ENCODE measurements around the gene NLGN2. TPM values are rescaled to one million over a fixed set of nuclear protein-coding genes. Genes with fewer than 3 reads are reported as not detected.

Gene NLGN2
- total RNA-seq, 2 donors from 2014 or later: 4.5 to 21.7 TPM

DNA sequence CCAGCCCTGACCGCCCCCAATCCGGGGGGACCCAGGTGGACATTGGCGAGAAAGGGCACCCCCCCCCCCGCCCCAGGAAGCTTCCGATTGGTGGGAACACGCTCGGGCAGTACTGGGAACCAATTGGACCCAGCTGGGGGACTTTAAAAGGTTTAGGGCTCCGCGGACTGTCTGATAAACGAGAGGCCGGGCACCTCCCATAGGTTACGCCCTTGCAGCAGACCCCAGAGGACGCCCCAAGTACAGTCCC, 4.0 kb upstream of the NLGN2 start:
- peak overlapping the region; percentile 92 for H3K27ac Mint-ChIP-seq
- no peaks in the 10 kb centered on the region for H3K9me3 Mint-ChIP-seq
- H3K4me3 Mint-ChIP-seq: peak overlapping the region; percentile 86
- no peaks in the 10 kb centered on the region for H3K36me3 Mint-ChIP-seq (ENCODE audit: low read depth)
- ATAC-seq (replicated peaks): peak; percentile 29
- peaks cover 4% of the 10 kb centered on the region for H3K27me3 Mint-ChIP-seq
- peaks cover 13% of the 10 kb centered on the region for H3K4me1 Mint-ChIP-seq

DNA sequence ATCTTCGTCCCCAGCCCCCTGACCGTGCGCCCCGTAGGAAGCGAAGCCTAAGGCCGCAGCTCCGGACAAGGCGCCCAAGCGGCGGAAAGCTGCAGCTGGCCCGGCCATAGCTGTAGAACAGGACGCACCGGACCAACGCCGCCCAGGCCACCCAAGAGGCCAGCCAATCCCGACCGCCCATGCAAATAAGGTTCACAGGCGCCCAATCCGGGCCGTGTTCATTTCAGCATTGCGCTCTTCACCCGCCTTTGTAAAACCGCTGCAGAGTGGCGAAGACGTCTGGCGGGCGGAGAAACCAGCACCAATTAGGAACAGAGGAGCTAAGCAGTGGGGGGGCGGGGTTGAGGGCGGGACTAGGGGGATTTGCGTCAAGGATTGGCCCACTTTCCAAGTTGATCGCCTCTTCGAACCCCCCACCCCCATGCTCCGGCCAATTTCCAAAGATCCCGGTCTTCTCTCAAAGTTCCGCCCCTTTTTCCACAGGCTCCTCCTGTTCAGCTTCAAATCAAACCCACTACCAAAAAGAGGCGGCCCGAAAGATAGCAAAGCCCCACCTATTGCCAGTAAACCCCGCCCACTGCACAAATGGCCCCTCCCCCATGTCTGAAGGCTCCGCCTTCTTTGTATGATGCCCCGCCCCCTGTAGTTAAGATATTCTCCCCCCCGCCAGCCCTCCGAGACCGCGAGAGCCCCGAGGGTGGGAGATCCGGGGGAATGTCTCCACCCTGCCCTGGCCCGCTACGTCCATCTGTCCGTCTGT, 3.5 kb upstream of the NLGN2 start, which contains the start of gene TMEM256:
Gene TMEM256 (minus strand): TSS at position 121 of the 760 bp plus-strand sequence. CDS start 13 bp downstream, at position 108.
- Mint-ChIP-seq H3K27ac (peak within 1 kb of the TSS; percentile 92), H3K27me3 (peaks cover 4% of the 10 kb centered on the region), H3K36me3 (ENCODE audit: low read depth) (no peaks in the 10 kb centered on the region), H3K9me3 (no peaks in the 10 kb centered on the region), H3K4me3 (peak within 1 kb of the TSS; percentile 86), H3K4me1 (peaks cover 13% of the 10 kb centered on the region)
- ATAC-seq (replicated peaks): peak; percentile 94

DNA sequence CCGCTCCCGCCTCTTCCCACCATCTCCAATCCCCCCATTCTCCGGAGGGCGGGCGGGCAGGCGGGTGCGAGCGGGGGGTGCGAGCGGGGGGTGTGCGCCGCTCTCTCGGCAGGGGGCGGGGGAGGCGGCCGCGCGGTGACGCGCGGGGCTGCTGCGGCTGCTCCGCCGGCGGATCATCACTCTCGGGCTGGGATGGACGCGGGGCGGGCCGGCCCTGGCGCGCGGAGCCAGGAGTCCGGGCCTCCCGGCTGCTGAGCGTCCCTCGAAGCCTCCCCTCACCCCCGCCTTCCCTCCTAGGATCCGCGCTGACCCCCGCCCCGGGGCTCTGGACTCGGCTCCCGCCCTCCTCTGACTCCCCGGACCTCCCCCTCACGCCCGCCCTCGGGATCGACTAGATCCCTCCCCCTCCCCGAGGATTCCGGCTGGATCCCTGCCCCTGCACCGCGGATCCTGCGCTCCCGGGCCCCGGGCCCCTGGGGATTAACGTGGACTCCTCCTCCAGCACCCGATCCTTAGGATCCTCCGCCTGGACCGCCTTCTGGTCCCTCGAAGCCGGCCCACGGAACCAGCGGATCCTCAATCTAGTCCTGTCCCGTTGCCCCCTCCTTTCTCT, 2.8 kb upstream of the NLGN2 start:
- Mint-ChIP-seq H3K36me3 (ENCODE audit: low read depth) (no peaks in the 10 kb centered on the region), H3K4me3 (peak overlapping the region; percentile 86), H3K4me1 (peaks cover 20% of the 10 kb centered on the region), H3K27ac (peak overlapping the region; percentile 92), H3K27me3 (peaks cover 4% of the 10 kb centered on the region), H3K9me3 (no peaks in the 10 kb centered on the region)
- ATAC-seq (replicated peaks): peak; percentile 50

DNA sequence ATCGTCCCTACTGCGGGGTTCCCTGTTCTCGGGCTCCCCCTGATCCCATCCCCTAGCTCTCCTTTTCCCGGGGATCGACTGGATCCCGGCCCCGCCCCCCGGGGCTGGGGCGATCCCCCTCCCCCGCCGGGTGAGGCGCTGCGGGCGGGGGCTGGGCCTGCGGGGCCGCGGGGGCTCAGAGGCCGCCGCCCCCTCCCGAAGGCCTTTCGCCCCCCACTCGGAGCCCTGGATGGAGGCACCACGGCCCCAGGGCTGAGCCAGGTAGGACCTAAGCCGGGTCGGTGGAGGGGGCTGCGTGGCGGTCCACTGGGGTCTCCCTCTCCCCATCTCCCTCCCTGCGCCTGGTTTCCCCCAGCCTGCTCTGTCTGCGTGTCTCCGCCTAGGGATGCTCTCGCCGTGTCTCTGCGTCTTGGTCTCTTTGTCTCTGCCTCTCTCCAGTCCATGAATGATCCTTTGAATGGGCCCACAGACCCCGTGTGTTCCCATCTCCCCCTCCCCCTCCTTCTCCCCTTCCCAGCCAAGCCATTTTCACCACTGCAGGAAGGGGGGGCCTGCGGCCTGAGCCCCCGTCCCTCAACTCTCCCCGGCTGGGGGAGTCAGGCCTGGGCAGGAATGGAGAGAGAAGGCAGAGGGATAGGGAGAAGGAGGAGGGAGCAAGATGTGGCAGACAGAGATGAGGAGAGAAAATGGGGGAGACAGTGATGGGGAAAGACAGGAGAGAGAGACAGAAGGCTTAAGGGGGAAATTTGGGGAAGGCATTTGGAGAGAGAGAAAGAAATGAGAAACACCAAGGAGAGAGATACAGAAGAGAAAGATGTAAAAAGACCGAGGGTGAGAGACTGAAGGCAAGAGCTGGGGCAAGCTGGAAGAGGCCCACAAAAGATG, 2.1 kb upstream of the NLGN2 start:
- no peaks in the 10 kb centered on the region for H3K9me3 Mint-ChIP-seq
- H3K4me3 Mint-ChIP-seq: peak overlapping the region; percentile 86
- ATAC-seq (replicated peaks): no peak
- H3K4me1 Mint-ChIP-seq: peaks cover 23% of the 10 kb centered on the region
- H3K36me3 Mint-ChIP-seq (ENCODE audit: low read depth): no peaks in the 10 kb centered on the region
- peak overlapping the region; percentile 56 for H3K27ac Mint-ChIP-seq
- H3K27me3 Mint-ChIP-seq: peaks cover 4% of the 10 kb centered on the region

DNA sequence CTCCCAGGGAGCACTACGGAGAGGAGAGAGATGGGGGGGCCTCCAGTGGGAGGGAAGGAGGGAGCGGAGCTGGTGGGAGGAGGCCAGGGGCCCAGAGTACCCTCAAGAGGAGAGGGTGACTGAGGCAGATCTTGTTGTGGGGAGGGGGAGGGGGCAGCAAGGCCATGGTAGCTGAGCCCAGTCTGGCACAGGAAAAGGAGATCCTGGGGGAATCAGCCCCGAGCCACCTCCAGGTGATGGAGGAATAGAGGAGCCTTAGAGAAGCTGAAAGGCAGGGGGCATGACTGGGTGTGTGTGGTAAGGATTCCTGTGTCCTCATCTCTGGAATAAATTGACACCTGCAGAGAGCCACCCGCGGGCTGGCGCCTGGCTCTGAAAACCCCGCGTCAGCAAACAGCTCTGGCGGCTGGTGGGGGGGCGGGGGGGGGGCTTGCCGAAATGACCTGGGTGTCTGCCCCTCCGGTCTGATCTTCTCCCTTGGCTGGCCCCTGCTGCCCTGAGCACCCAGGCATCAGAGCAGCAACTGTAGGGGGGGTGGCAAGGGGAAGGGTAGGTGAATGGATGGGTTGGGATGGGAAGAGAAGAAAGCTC, 1.3 kb upstream of the NLGN2 start:
- no peaks in the 10 kb centered on the region for H3K9me3 Mint-ChIP-seq
- ATAC-seq (replicated peaks): no peak
- peaks cover 23% of the 10 kb centered on the region for H3K4me1 Mint-ChIP-seq
- H3K36me3 Mint-ChIP-seq (ENCODE audit: low read depth): no peaks in the 10 kb centered on the region
- H3K27ac Mint-ChIP-seq: peak overlapping the region; percentile 51
- H3K27me3 Mint-ChIP-seq: peaks cover 4% of the 10 kb centered on the region
- peak overlapping the region; percentile 86 for H3K4me3 Mint-ChIP-seq

DNA sequence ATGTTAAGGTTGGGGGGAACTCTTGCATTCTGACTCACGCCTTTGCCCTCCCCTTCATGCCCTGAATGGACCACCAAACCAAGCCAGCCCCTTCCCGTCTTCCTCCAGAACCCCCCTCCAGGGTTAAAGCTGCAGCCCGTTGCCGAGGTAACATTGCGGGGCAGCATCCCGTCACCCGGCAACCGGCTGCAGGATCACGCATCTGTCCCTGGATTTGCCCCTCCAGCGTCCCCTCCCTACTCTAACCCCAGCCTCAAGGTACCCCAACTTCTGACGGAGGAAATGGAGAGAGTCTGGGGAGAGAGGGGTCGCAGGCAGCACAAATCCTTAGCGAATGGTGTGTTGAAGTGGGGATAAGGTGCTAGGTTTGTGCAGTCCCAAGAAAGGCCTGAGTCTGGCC, 563 bp upstream of the NLGN2 start:
- H3K4me3 Mint-ChIP-seq: peak overlapping the region; percentile 37
- no peak for ATAC-seq (replicated peaks)
- peaks cover 4% of the 10 kb centered on the region for H3K27me3 Mint-ChIP-seq
- H3K9me3 Mint-ChIP-seq: no peaks in the 10 kb centered on the region
- H3K36me3 Mint-ChIP-seq (ENCODE audit: low read depth): no peaks in the 10 kb centered on the region
- H3K4me1 Mint-ChIP-seq: peaks cover 18% of the 10 kb centered on the region
- H3K27ac Mint-ChIP-seq: no peak overlapping the region

DNA sequence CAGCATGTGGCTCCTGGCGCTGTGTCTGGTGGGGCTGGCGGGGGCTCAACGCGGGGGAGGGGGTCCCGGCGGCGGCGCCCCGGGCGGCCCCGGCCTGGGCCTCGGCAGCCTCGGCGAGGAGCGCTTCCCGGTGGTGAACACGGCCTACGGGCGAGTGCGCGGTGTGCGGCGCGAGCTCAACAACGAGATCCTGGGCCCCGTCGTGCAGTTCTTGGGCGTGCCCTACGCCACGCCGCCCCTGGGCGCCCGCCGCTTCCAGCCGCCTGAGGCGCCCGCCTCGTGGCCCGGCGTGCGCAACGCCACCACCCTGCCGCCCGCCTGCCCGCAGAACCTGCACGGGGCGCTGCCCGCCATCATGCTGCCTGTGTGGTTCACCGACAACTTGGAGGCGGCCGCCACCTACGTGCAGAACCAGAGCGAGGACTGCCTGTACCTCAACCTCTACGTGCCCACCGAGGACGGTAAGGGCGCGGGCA, 645 bp downstream of the NLGN2 start:
- H3K36me3 Mint-ChIP-seq (ENCODE audit: low read depth): no peaks in the 10 kb centered on the region
- no peak for ATAC-seq (replicated peaks)
- no peaks in the 10 kb centered on the region for H3K9me3 Mint-ChIP-seq
- peak overlapping the region; percentile 13 for H3K4me3 Mint-ChIP-seq
- peaks cover 23% of the 10 kb centered on the region for H3K4me1 Mint-ChIP-seq
- peaks cover 4% of the 10 kb centered on the region for H3K27me3 Mint-ChIP-seq
- H3K27ac Mint-ChIP-seq: no peak overlapping the region

DNA sequence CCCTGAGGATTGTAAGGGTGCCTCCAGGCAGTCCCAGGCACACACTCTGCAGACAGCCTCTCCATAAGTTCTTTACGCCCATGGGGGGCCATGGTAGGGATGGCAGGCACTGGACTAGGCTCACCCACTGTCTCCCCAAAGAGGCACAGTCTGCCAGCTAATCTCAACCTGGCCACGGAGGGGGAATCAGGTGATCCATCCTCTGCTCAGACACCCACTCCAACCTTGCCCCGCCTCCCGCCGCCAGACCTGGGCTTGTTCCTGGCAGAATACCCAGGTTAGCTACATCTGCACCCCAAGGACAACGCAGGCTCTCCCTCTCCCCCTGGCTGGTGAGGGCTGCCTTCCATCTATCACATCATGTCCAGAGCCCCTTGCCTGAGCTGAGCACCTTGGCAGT, 1.2 kb downstream of the NLGN2 start:
- peak overlapping the region; percentile 13 for H3K4me3 Mint-ChIP-seq
- no peak overlapping the region for H3K27ac Mint-ChIP-seq
- H3K36me3 Mint-ChIP-seq (ENCODE audit: low read depth): no peaks in the 10 kb centered on the region
- no peaks in the 10 kb centered on the region for H3K9me3 Mint-ChIP-seq
- H3K4me1 Mint-ChIP-seq: peaks cover 23% of the 10 kb centered on the region
- H3K27me3 Mint-ChIP-seq: peaks cover 4% of the 10 kb centered on the region
- ATAC-seq (replicated peaks): no peak

DNA sequence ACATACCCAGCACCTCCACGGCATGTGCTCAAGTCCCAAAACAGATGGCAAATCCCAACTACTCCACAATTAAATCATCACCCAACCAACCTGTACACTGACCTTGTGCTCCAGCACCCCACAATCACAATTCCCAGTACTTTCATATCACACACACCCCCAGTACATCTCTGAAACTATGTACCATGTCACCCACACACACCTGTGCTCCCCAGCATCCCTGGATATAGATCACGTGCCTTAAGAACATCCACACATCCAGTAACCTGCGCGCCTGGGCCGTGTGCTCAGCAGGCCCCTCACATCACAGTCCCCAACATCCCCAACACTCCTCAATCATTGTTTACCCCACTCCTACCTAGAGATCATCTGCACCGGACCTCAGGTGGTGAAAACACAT, 2.1 kb downstream of the NLGN2 start:
- peaks cover 23% of the 10 kb centered on the region for H3K4me1 Mint-ChIP-seq
- H3K27ac Mint-ChIP-seq: no peak overlapping the region
- no peaks in the 10 kb centered on the region for H3K36me3 Mint-ChIP-seq (ENCODE audit: low read depth)
- ATAC-seq (replicated peaks): no peak
- peaks cover 4% of the 10 kb centered on the region for H3K27me3 Mint-ChIP-seq
- H3K9me3 Mint-ChIP-seq: no peaks in the 10 kb centered on the region
- no peak overlapping the region for H3K4me3 Mint-ChIP-seq

DNA sequence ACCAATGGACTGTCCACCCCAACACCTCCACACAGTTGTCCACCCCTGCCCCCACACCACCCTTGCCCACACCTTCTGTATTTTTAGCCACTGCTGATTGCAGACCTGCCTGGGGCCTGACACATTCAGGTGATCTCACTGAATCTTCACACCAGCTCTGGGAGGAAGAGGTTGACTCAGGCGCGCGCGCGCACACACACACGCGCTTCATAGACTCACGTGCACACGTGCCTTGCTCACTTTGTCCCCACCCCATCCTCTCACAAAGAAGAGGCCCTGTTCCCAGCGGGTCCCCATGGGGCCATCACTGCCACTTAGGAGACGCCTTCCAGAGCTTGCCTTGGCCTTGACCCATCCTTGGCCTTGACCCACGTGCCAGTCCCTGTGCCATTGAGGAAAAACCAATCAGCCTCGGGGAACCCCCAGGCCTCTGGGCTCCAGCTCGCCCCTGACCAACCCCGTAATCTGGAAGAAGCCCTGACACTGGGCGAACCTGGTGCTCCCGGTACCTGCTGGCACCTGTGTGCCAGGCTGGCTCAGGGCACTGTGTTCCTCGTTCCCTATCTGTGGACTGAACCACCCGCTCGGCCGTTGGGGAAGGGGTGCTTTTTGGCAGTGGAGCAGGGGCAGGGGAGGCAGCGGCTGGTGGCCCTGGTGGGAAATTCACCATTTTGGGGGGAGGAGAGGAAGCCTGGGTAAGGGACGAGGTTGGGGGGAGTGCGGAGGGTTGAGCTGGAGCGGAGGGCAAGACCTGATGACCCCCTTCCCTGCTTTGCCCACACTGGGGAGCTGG, 3.2 kb downstream of the NLGN2 start:
- Mint-ChIP-seq H3K4me3 (no peak overlapping the region), H3K36me3 (ENCODE audit: low read depth) (no peaks in the 10 kb centered on the region), H3K4me1 (peaks cover 20% of the 10 kb centered on the region), H3K9me3 (no peaks in the 10 kb centered on the region), H3K27ac (no peak overlapping the region), H3K27me3 (peaks cover 3% of the 10 kb centered on the region)
- ATAC-seq (replicated peaks): no peak

DNA sequence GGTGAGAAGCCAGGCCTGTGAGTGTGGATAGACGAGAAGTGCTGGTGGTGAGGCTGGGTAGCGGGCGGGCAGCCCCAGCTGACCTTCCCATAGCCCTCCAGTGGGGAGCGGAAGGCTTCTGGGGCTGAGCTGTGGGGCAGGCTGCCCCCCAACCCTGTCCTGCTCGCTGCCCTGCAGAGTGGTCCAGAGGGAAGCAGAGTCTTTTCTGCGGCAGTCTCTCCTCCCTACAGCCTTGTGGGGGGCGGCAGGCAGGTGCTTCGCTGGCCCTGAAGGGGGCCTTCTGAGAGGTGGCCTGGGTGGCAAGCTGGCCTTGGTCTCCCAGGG, 3.7 kb downstream of the NLGN2 start:
- H3K4me1 Mint-ChIP-seq: peaks cover 16% of the 10 kb centered on the region

DNA sequence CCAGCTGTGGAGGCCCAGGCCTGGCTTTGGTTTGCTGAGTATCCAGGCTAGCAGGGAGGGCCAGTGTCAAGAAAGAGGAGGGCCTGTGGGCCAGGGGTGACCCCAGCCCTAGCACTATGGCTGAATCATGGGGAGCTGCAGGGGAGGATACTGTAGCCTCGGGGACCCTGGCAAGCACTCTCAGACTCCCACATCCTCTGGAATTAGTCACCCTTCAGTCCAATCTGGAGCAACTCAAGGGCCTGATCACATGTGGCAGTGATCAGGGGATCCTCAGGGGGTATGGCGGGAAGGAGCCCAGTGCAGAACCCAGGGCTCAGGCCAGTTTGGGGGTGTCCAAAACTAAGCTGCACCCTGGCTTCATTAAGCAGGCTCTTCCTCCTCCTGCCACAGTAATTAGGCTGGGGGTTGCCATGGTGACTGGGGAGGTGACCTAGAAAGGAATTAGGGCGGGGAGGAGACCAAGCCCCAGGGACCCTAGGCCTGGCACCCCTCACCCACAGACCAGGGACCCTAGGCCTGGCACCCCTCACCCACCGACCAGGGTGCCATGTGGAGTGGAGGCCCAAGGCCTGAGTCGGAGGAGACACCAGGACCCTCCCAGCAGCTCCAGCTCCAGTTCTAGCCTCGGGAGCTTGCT, 5.8 kb downstream of the NLGN2 start:
- no peaks in the 10 kb centered on the region for H3K9me3 Mint-ChIP-seq
- H3K36me3 Mint-ChIP-seq (ENCODE audit: low read depth): no peaks in the 10 kb centered on the region
- peak overlapping the region; percentile 55 for H3K27ac Mint-ChIP-seq
- peaks cover 16% of the 10 kb centered on the region for H3K4me1 Mint-ChIP-seq
- H3K4me3 Mint-ChIP-seq: no peak overlapping the region
- ATAC-seq (replicated peaks): peak; percentile 38
- no peaks in the 10 kb centered on the region for H3K27me3 Mint-ChIP-seq

More for the DNA sequence above, 3.7 kb downstream of the NLGN2 start:
- no peaks in the 10 kb centered on the region for H3K27me3 Mint-ChIP-seq
- ATAC-seq (replicated peaks): no peak
- H3K27ac Mint-ChIP-seq: no peak overlapping the region
- H3K36me3 Mint-ChIP-seq (ENCODE audit: low read depth): no peaks in the 10 kb centered on the region
- H3K4me3 Mint-ChIP-seq: no peak overlapping the region
- H3K9me3 Mint-ChIP-seq: no peaks in the 10 kb centered on the region

DNA sequence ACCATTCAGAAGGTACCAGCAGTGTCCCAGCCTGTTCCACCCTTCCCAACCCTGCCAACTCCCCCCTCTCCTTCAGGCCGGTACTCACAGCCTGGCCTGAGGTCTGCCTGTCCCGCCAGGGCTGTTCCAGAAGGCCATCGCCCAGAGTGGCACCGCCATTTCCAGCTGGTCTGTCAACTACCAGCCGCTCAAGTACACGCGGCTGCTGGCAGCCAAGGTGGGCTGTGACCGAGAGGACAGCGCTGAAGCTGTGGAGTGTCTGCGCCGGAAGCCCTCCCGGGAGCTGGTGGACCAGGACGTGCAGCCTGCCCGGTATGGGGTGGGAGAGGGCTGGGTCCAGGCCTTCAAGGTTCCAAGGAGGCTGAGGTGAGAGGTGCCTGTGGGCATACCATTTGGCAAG, 7.2 kb downstream of the NLGN2 start:
- no peaks in the 10 kb centered on the region for H3K36me3 Mint-ChIP-seq (ENCODE audit: low read depth)
- no peaks in the 10 kb centered on the region for H3K9me3 Mint-ChIP-seq
- H3K4me1 Mint-ChIP-seq: peaks cover 9% of the 10 kb centered on the region
- no peak overlapping the region for H3K4me3 Mint-ChIP-seq
- H3K27me3 Mint-ChIP-seq: no peaks in the 10 kb centered on the region
- no peak overlapping the region for H3K27ac Mint-ChIP-seq
- no peak for ATAC-seq (replicated peaks)
